Frontal cortex (tissue), 4 donors: ENCODE results near the gene SEMA3A. TPM values are rescaled to one million over a fixed set of nuclear protein-coding genes. Genes with fewer than 3 reads are reported as not detected.
"Not testable (repeated sequence)": the region's sequence is repeated elsewhere in the genome, so short reads cannot be mapped to it uniquely, and the experiment has no call there.

Experiments used
- DNase-seq, 2 donors: peaks; one replicate each; pipeline ENCODE4 v3.0.0; 2012; ENCODE audit warnings: low spot score in 2 of 2
- FAIRE-seq: peaks from 2 replicates; lab custom pipeline; 2012; peaks lifted over from hg19 to GRCh38; lab: Jason Lieb, UNC
- total RNA-seq: library from RNA; depleted of rRNA; stranded (reverse); fragments of >200 nt; gene quantifications from one replicate; pipeline ENCODE4 v1.2.3, GENCODE V29; 2014
- donor health status: control.
- donor health status: control.
- donor health status: control.

Gene SEMA3A
- total RNA-seq, 1 donor from 2014 or later = 33.0 TPM

GRCh38 chr7:84161398-84161797 lies 33.2 kb downstream of the SEMA3A start:
- FAIRE-seq (no peak), DNase-seq (no peak)

GRCh38 chr7:84159435-84159834 lies 35.2 kb downstream of the SEMA3A start:
- DNase-seq (no peak), FAIRE-seq (no peak)

- no peak for DNase-seq
- FAIRE-seq = no peak
Measured at GRCh38 chr7:84157171-84157570, 37.4 kb downstream of the SEMA3A start.

- no peak for FAIRE-seq
- DNase-seq = no peak
Measured at GRCh38 chr7:84154991-84155781, 39.4 kb downstream of the SEMA3A start.

GRCh38 chr7:84152995-84153394 lies 41.6 kb downstream of the SEMA3A start:
- DNase-seq (no peak), FAIRE-seq (no peak)

- not testable (repeated sequence) for FAIRE-seq, DNase-seq
Measured at GRCh38 chr7:84150370-84150769, 44.2 kb downstream of the SEMA3A start.

GRCh38 chr7:84149573-84149972 lies 45.0 kb downstream of the SEMA3A start:
- FAIRE-seq (no peak), DNase-seq (no peak)

- FAIRE-seq = no peak
Measured at GRCh38 chr7:84145892-84146291, 48.7 kb downstream of the SEMA3A start.

GRCh38 chr7:84144935-84145334 lies 49.7 kb downstream of the SEMA3A start:
- no peak for FAIRE-seq

More at GRCh38 chr7:84145892-84146291, 48.7 kb downstream of the SEMA3A start:
- DNase-seq = no peak

GRCh38 chr7:84144480-84144879 lies 50.1 kb downstream of the SEMA3A start:
- FAIRE-seq (no peak), DNase-seq (no peak)

More at GRCh38 chr7:84144935-84145334, 49.7 kb downstream of the SEMA3A start:
- DNase-seq = no peak

- no peak for DNase-seq
- FAIRE-seq = no peak
Measured at GRCh38 chr7:84142726-84143125, 51.9 kb downstream of the SEMA3A start.

- FAIRE-seq = no peak
Measured at GRCh38 chr7:84139986-84140729, 54.4 kb downstream of the SEMA3A start.

GRCh38 chr7:84138411-84138810 lies 56.2 kb downstream of the SEMA3A start:
- FAIRE-seq (no peak), DNase-seq (no peak)

More at GRCh38 chr7:84139986-84140729, 54.4 kb downstream of the SEMA3A start:
- no peak for DNase-seq

GRCh38 chr7:84137812-84138211 lies 56.8 kb downstream of the SEMA3A start:
- FAIRE-seq (no peak), DNase-seq (no peak)

GRCh38 chr7:84136809-84137208 lies 57.8 kb downstream of the SEMA3A start:
- DNase-seq (no peak), FAIRE-seq (no peak)

GRCh38 chr7:84136336-84136735 lies 58.3 kb downstream of the SEMA3A start:
- FAIRE-seq (no peak), DNase-seq (no peak)

- DNase-seq (no peak), FAIRE-seq (no peak)
Measured at GRCh38 chr7:84134169-84134568, 60.4 kb downstream of the SEMA3A start.

GRCh38 chr7:84125654-84126053 lies 68.9 kb downstream of the SEMA3A start:
- no peak for FAIRE-seq
- DNase-seq = no peak

- DNase-seq (no peak), FAIRE-seq (no peak)
Measured at GRCh38 chr7:84123965-84124547, 70.5 kb downstream of the SEMA3A start.

- DNase-seq = no peak
Measured at GRCh38 chr7:84122582-84123360, 71.8 kb downstream of the SEMA3A start.

More at GRCh38 chr7:84122582-84123360, 71.8 kb downstream of the SEMA3A start:
- FAIRE-seq = no peak
